ENCODE data around the gene IKZF3. TPM values are rescaled to one million over a fixed set of nuclear protein-coding genes. Genes with fewer than 3 reads are reported as not detected.

IKZF3 gene
- total and polyA plus RNA-seq, 7 donors: under 0.01 to 12.3 (median 0.36) TPM

GRCh38 chr17:39794249-39794970 lies 69.7 kb downstream of the IKZF3 start:
- intact Hi-C loops (cut with DNase I): no loop called here
- H3K4me1 ChIP-seq: no peaks in the 10 kb centered on the region
- TF ChIP-seq CTCF (IDR thresholded peaks at IDR 0.05) (no peak), EP300 (IDR thresholded peaks at IDR 0.05) (no peak), POLR2A (IDR thresholded peaks at IDR 0.05) (no peak), POLR2AphosphoS5 (IDR thresholded peaks at IDR 0.05) (no peak)
- H3K27me3 ChIP-seq: peaks cover 0 to 24% (median 6%) of the 10 kb centered on the region in 3 donors
- H3K27ac ChIP-seq: no peak overlapping the region
- 51 to 89% methylated on average over 2 of the region's 2 CpGs for WGBS, 2 donors
- no peaks in the 10 kb centered on the region for H3K9me3 ChIP-seq
- H3K4me3 ChIP-seq: no peak overlapping the region
- no peak for DNase-seq
- H3K36me3 ChIP-seq: no peaks in the 10 kb centered on the region

- 59 to 78% methylated on average over 3 of the region's 3 CpGs for WGBS, 2 donors
- no peaks in the 10 kb centered on the region for H3K9me3 ChIP-seq
- intact Hi-C loops (cut with DNase I): no loop called here
- peaks cover 0 to 24% (median 6%) of the 10 kb centered on the region in 3 donors for H3K27me3 ChIP-seq
- no peak overlapping the region for H3K4me3 ChIP-seq
- no peak for TF ChIP-seq POLR2A (IDR thresholded peaks at IDR 0.05)
- no peak for TF ChIP-seq POLR2AphosphoS5 (IDR thresholded peaks at IDR 0.05)
- TF ChIP-seq CTCF (IDR thresholded peaks at IDR 0.05): no peak
- no peak for TF ChIP-seq EP300 (IDR thresholded peaks at IDR 0.05)
- no peak for DNase-seq
- H3K36me3 ChIP-seq: no peaks in the 10 kb centered on the region
- no peaks in the 10 kb centered on the region for H3K4me1 ChIP-seq
- H3K27ac ChIP-seq: no peak overlapping the region
These were observed 70.7 kb downstream of the IKZF3 start for GRCh38 chr17:39793301-39793872.

GRCh38 chr17:39792526-39793221 lies 71.4 kb downstream of the IKZF3 start:
- 61 to 82% methylated on average over 10 of the region's 10 CpGs for WGBS, 2 donors
- peaks cover 0 to 24% (median 6%) of the 10 kb centered on the region in 3 donors for H3K27me3 ChIP-seq
- intact Hi-C loops (cut with DNase I): no loop called here

More at GRCh38 chr17:39792526-39793221, 71.4 kb downstream of the IKZF3 start:
- no peak for DNase-seq
- Histone ChIP-seq H3K36me3 (no peaks in the 10 kb centered on the region), H3K4me1 (no peaks in the 10 kb centered on the region), H3K4me3 (no peak overlapping the region), H3K9me3 (no peaks in the 10 kb centered on the region), H3K27ac (no peak overlapping the region)
- TF ChIP-seq EP300 (IDR thresholded peaks at IDR 0.05): no peak
- no peak for TF ChIP-seq CTCF (IDR thresholded peaks at IDR 0.05)
- no peak for TF ChIP-seq POLR2A (IDR thresholded peaks at IDR 0.05)
- no peak for TF ChIP-seq POLR2AphosphoS5 (IDR thresholded peaks at IDR 0.05)
